Vagina (tissue), 2 donors: ENCODE results near the gene ADI1. TPM values are rescaled to one million over a fixed set of nuclear protein-coding genes. Genes with fewer than 3 reads are reported as not detected.

Experiments used
- DNase-seq, 2 donors: peaks; one replicate each; pipeline ENCODE4 v3.0.0-alpha.2; 2017; ENCODE audit errors: extremely low spot score in 2 of 2
- H3K27ac ChIP-seq: fragments of 200-600 bp; sonication (generic); one replicate; pipeline ENCODE4 v1.5.1; 2019
- H3K27me3 ChIP-seq: fragments of 200-600 bp; sonication (generic); one replicate; pipeline ENCODE4 v1.5.1; 2019
- H3K36me3 ChIP-seq, 2 donors: fragments of 200-600 bp; sonication (generic); one replicate each; pipeline ENCODE4 v1.5.1; 2017 to 2019
- H3K4me1 ChIP-seq: fragments of 200-600 bp; sonication (generic); one replicate; pipeline ENCODE4 v1.5.1; 2019
- H3K4me3 ChIP-seq, 2 donors: fragments of 200-600 bp; sonication (generic); 1 replicate in 1 of 2; 2 replicates in 1 of 2; pipeline ENCODE4 v1.5.1; 2016 to 2019
- H3K9me3 ChIP-seq: fragments of 200-600 bp; sonication (generic); one replicate; pipeline ENCODE4 v1.5.1; 2019
- POLR2A ChIP-seq, 2 donors: fragments of 450-650 bp; IDR thresholded peaks; one replicate each; pipeline ENCODE4 v1.6.1; 2017; ENCODE audit warnings: antibody characterized with exemption in 2 of 2, mild to moderate bottlenecking in 2 of 2, moderate library complexity in 2 of 2
- POLR2AphosphoS5 ChIP-seq, 2 donors: sonication (generic); formaldehyde crosslinking; IDR thresholded peaks; one replicate each; pipeline ENCODE4 v1.9.0; 2017; ENCODE audit warnings: antibody characterized with exemption in 2 of 2, mild to moderate bottlenecking in 2 of 2, low read depth in 1 of 2; ENCODE audit not compliant: insufficient read depth in 1 of 2
- intact Hi-C: fragments of 100-400 bp; cut with DNase I; formaldehyde crosslinking; loops from one replicate; pipeline ENCODE4 v1.15.1; 2023
- total RNA-seq: library from RNA; depleted of rRNA; stranded (reverse); fragments of >200 nt; gene quantifications from one replicate; pipeline ENCODE4 v1.2.3, GENCODE V29; 2016
- TF ChIP-seq, protein P1 (sequence below), 3 experiments: fragments of 450-650 bp in 2 of 3; fragments of 200-600 bp in 1 of 3; sonication (generic) in 1 of 3; IDR thresholded peaks; one replicate each; pipeline ENCODE4 v1.5.1; 2017 to 2019; ENCODE audit warnings: antibody characterized with exemption in 3 of 3, mild to moderate bottlenecking in 2 of 3, moderate library complexity in 2 of 3

The ADI1 gene
- total RNA-seq, 1 donor from 2014 or later, result 26.3 TPM

DNA sequence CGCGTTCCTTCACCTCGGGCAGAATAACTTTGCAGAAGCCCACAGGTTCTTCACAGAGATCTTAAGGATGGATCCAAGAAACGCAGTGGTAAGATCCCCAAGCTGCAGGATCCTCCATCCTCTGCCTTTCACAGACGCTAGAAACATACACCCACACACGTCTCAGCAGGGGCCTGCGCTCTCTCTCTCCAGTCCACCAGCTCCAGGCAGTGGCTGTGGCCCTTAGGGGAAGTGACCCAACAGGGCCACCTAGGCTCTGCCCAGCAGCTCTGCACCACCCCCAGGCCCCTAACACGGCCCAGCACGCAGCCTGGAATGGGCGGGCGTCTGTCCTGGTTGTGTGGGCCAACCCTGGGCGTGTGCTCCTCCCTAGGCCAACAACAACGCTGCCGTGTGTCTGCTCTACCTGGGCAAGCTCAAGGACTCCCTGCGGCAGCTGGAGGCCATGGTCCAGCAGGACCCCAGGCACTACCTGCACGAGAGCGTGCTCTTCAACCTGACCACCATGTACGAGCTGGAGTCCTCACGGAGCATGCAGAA, 40.4 kb downstream of the ADI1 start:
- no peaks in the 10 kb centered on the region for H3K27me3 ChIP-seq
- peaks cover 0 to 23% of the 10 kb centered on the region in 2 donors for H3K36me3 ChIP-seq
- H3K4me1 ChIP-seq, result no peaks in the 10 kb centered on the region
- DNase-seq, result no peak
- H3K9me3 ChIP-seq, result no peaks in the 10 kb centered on the region
- intact Hi-C loops, result no loop called here
- no peak overlapping the region for H3K27ac ChIP-seq
- TF ChIP-seq POLR2AphosphoS5 (IDR thresholded peaks at IDR 0.05; ENCODE audit: insufficient read depth in 1 of 2, low read depth in 1 of 2) (no peak), POLR2A (IDR thresholded peaks at IDR 0.05) (no peak)
- TF ChIP-seq, protein P1, sequence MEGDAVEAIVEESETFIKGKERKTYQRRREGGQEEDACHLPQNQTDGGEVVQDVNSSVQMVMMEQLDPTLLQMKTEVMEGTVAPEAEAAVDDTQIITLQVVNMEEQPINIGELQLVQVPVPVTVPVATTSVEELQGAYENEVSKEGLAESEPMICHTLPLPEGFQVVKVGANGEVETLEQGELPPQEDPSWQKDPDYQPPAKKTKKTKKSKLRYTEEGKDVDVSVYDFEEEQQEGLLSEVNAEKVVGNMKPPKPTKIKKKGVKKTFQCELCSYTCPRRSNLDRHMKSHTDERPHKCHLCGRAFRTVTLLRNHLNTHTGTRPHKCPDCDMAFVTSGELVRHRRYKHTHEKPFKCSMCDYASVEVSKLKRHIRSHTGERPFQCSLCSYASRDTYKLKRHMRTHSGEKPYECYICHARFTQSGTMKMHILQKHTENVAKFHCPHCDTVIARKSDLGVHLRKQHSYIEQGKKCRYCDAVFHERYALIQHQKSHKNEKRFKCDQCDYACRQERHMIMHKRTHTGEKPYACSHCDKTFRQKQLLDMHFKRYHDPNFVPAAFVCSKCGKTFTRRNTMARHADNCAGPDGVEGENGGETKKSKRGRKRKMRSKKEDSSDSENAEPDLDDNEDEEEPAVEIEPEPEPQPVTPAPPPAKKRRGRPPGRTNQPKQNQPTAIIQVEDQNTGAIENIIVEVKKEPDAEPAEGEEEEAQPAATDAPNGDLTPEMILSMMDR (IDR thresholded peaks at IDR 0.05), result no peak
- no peak overlapping the region for H3K4me3 ChIP-seq

DNA sequence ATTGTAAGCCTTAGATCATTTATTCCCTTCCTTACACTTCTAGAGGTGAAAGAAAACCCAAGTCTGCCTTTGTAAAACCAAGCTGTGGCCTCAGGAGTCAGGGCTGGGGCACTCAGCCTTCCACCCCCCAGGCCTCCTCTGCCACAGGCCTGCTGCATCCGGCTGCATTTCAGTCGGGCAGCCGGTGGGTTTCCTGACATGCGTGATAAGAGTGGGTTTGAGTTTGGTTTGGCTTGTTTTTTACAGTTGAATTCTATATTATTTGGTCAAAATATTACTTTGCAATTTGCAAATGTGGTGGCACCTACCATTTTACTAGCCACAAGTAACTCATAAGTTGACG, 42.4 kb downstream of the ADI1 start:
- Histone ChIP-seq H3K4me3 (no peak overlapping the region), H3K27ac (no peak overlapping the region), H3K4me1 (no peaks in the 10 kb centered on the region), H3K27me3 (no peaks in the 10 kb centered on the region), H3K36me3 (peaks cover 0 to 23% of the 10 kb centered on the region in 2 donors), H3K9me3 (no peaks in the 10 kb centered on the region)
- TF ChIP-seq, protein P1 (IDR thresholded peaks at IDR 0.05), result no peak
- no peak for TF ChIP-seq POLR2A (IDR thresholded peaks at IDR 0.05)
- TF ChIP-seq POLR2AphosphoS5 (IDR thresholded peaks at IDR 0.05; ENCODE audit: insufficient read depth in 1 of 2, low read depth in 1 of 2), result no peak
- DNase-seq, result no peak
- intact Hi-C loops, result no loop called here

DNA sequence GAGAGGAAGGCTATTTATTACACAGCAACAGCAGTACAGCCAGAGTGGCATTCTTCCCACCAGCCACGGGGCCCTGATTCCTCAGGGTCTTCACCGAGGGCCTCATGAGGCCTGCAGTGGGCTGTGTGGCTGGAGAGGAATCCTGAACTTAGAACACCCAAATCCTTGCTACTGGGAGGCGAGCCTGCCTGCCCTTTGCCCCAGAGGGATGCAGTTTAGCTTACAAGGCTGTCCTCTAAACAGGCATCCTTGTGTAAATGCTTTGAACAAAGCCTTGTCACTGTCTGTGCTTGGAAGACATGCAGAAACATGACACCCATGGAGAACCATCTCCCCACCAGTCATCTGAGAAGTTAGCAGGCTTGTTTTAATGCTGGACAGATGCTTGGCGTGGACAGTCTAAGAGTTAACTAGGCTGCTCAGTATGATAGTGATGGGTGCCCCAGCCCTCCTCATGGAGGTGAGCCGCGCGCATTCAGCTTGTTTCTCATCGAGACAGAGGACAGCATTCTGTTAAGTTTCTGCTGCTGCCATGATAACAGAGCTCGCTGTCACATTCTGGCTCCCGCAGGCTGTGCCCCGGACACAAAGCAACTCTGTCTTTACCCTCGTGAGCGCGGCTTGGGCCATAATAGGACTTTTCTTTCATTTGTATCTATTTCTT, 42.9 kb downstream of the ADI1 start:
- Histone ChIP-seq H3K27me3 (no peaks in the 10 kb centered on the region), H3K4me1 (no peaks in the 10 kb centered on the region), H3K36me3 (peaks cover 0 to 23% of the 10 kb centered on the region in 2 donors), H3K4me3 (no peak overlapping the region), H3K9me3 (no peaks in the 10 kb centered on the region), H3K27ac (no peak overlapping the region)
- no peak for DNase-seq
- no peak for TF ChIP-seq POLR2AphosphoS5 (IDR thresholded peaks at IDR 0.05; ENCODE audit: insufficient read depth in 1 of 2, low read depth in 1 of 2)
- TF ChIP-seq, protein P1 (IDR thresholded peaks at IDR 0.05), result no peak
- no peak for TF ChIP-seq POLR2A (IDR thresholded peaks at IDR 0.05)
- intact Hi-C loops, result no loop called here

DNA sequence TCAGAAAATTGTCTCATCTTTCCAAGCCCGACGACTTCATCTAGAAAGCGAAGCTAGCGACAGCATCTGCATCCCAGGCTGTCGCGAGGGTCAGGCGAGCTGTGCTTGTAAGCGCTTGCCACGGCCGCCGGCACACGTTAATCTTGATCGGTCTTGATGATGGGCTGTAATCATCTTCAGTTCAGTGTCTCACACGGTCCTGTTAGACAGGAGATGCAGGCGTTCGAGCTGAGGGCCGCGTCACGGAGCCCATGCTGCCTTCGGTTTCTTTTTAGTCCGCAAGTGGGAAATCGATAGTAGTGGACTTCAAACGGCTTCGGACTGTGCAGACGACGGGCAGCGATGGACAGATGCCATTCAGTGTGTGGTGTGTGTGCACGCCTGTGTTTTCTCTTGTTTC, 43.6 kb downstream of the ADI1 start:
- Histone ChIP-seq H3K4me1 (no peaks in the 10 kb centered on the region), H3K27me3 (no peaks in the 10 kb centered on the region)

DNA sequence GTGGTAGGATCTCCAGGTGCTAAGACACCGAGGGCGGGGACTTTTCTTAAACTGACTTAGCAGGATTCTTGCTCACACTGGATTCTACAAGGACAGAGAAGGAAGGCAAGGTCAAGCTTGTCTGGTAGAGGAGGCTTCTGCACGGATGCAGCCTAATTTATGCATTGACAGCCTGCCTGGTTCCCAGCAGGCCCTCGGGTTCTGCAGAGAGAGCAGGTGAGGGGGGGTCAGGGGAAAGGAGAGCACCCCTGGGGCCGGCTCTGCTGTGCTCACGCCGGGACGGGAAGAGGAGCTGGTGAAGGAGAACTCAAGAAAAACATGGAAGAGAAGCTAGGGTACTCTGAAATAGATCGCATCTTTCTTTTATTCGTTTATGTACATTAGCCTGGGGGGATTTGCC, 46.4 kb downstream of the ADI1 start:
- H3K36me3 ChIP-seq, result peaks cover 0 to 18% of the 10 kb centered on the region in 2 donors
- H3K27ac ChIP-seq, result no peak overlapping the region
- no peaks in the 10 kb centered on the region for H3K27me3 ChIP-seq
- intact Hi-C loops, result no loop called here
- TF ChIP-seq POLR2AphosphoS5 (IDR thresholded peaks at IDR 0.05; ENCODE audit: insufficient read depth in 1 of 2, low read depth in 1 of 2), result no peak
- TF ChIP-seq, protein P1 (IDR thresholded peaks at IDR 0.05), result no peak
- no peak for TF ChIP-seq POLR2A (IDR thresholded peaks at IDR 0.05)
- H3K9me3 ChIP-seq, result no peaks in the 10 kb centered on the region
- DNase-seq, result no peak
- no peak overlapping the region for H3K4me3 ChIP-seq
- peaks cover 12% of the 10 kb centered on the region for H3K4me1 ChIP-seq

More for the DNA sequence above, 43.6 kb downstream of the ADI1 start:
- no peak overlapping the region for H3K4me3 ChIP-seq
- H3K27ac ChIP-seq, result no peak overlapping the region
- TF ChIP-seq, protein P1 (IDR thresholded peaks at IDR 0.05), result no peak
- TF ChIP-seq POLR2A (IDR thresholded peaks at IDR 0.05) (no peak), POLR2AphosphoS5 (IDR thresholded peaks at IDR 0.05; ENCODE audit: insufficient read depth in 1 of 2, low read depth in 1 of 2) (no peak)
- intact Hi-C loops, result no loop called here
- H3K36me3 ChIP-seq, result peaks cover 0 to 23% of the 10 kb centered on the region in 2 donors
- H3K9me3 ChIP-seq, result no peaks in the 10 kb centered on the region
- DNase-seq, result no peak
